Lower lobe of right lung (tissue), 2 donors: ENCODE results near the gene WDR86. TPM values are rescaled to one million over a fixed set of nuclear protein-coding genes. Genes with fewer than 3 reads are reported as not detected.
A peak's percentile ranks its signal among the peaks of the same experiment; 100 is the strongest.

Experiments used
- ATAC-seq, 2 donors: fragments of 200-7000 bp; cut with Tn5 transposase; one replicate each; pipeline ENCODE4 v1.9.1; 2020 to 2022; ENCODE audit warnings: mild to moderate bottlenecking in 2 of 2, moderate library complexity in 2 of 2
- DNase-seq: peaks from one replicate; pipeline ENCODE4 v3.0.0-alpha.2; 2020
- H3K27ac ChIP-seq: fragments of 200-600 bp; one replicate; pipeline ENCODE4 v1.8.0; 2022
- H3K27me3 ChIP-seq: fragments of 200-600 bp; one replicate; pipeline ENCODE4 v1.8.0; 2022; ENCODE audit warnings: low read depth
- H3K36me3 ChIP-seq: fragments of 200-600 bp; one replicate; pipeline ENCODE4 v1.8.0; 2022; ENCODE audit warnings: mild to moderate bottlenecking
- H3K4me1 ChIP-seq: fragments of 200-600 bp; one replicate; pipeline ENCODE4 v1.8.0; 2022
- H3K4me3 ChIP-seq: fragments of 200-600 bp; one replicate; pipeline ENCODE4 v1.8.0; 2022; ENCODE audit warnings: mild to moderate bottlenecking
- H3K9me3 ChIP-seq: fragments of 200-600 bp; one replicate; pipeline ENCODE4 v1.8.0; 2022
- intact Hi-C: fragments of 100-400 bp; cut with DNase I; formaldehyde crosslinking; loops from one replicate; pipeline ENCODE4 v1.11.0; 2022
- total RNA-seq: library from RNA; stranded (reverse); fragmentation: NEBNext Ultra II Directional; extraction: Animal tissue kit (Norgen Biotek cat#: 25700); gene quantifications from one replicate; pipeline ENCODE4 v1.2.1, GENCODE V29; 2021
- TF ChIP-seq, protein P1 (sequence below): fragments of 200-600 bp; IDR thresholded peaks from one replicate; pipeline ENCODE4 v1.8.0; 2022; ENCODE audit warnings: antibody characterized with exemption, mild to moderate bottlenecking
- donor health status: DM: no; HTN: yes; CAD: no; lungs with severe emphysema.

WDR86 gene
- total RNA-seq, 1 donor from 2014 or later = 4.4 TPM

- H3K27me3 ChIP-seq = peaks cover 4% of the 10 kb centered on the region
- H3K27ac ChIP-seq = no peak overlapping the region
- no peaks in the 10 kb centered on the region for H3K9me3 ChIP-seq
- no peaks in the 10 kb centered on the region for H3K36me3 ChIP-seq
- DNase-seq (no peak), ATAC-seq (no peak)
- TF ChIP-seq, protein P1, sequence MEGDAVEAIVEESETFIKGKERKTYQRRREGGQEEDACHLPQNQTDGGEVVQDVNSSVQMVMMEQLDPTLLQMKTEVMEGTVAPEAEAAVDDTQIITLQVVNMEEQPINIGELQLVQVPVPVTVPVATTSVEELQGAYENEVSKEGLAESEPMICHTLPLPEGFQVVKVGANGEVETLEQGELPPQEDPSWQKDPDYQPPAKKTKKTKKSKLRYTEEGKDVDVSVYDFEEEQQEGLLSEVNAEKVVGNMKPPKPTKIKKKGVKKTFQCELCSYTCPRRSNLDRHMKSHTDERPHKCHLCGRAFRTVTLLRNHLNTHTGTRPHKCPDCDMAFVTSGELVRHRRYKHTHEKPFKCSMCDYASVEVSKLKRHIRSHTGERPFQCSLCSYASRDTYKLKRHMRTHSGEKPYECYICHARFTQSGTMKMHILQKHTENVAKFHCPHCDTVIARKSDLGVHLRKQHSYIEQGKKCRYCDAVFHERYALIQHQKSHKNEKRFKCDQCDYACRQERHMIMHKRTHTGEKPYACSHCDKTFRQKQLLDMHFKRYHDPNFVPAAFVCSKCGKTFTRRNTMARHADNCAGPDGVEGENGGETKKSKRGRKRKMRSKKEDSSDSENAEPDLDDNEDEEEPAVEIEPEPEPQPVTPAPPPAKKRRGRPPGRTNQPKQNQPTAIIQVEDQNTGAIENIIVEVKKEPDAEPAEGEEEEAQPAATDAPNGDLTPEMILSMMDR = no peak
- intact Hi-C loops = no loop called here
- H3K4me3 ChIP-seq = no peak overlapping the region
- H3K4me1 ChIP-seq = peaks cover 8% of the 10 kb centered on the region
Observed at GRCh38 chr7:151451156-151451555, 41.3 kb upstream of the WDR86 start.

GRCh38 chr7:151449990-151450389 lies 40.2 kb upstream of the WDR86 start:
- H3K4me3 ChIP-seq = no peak overlapping the region
- H3K9me3 ChIP-seq = no peaks in the 10 kb centered on the region
- intact Hi-C loops = loop anchor here (10.0 kb wide), 1 partner anchor 75 kb away; no protein-coding TSS in a partner anchor
- DNase-seq (no peak), ATAC-seq (no peak)
- H3K4me1 ChIP-seq = peaks cover 8% of the 10 kb centered on the region
- peaks cover 4% of the 10 kb centered on the region for H3K27me3 ChIP-seq
- no peak overlapping the region for H3K27ac ChIP-seq
- no peaks in the 10 kb centered on the region for H3K36me3 ChIP-seq
- TF ChIP-seq, protein P1 = no peak

GRCh38 chr7:151448261-151449252 lies 38.7 kb upstream of the WDR86 start:
- ATAC-seq = peak; percentile 91 to 94

DNA sequence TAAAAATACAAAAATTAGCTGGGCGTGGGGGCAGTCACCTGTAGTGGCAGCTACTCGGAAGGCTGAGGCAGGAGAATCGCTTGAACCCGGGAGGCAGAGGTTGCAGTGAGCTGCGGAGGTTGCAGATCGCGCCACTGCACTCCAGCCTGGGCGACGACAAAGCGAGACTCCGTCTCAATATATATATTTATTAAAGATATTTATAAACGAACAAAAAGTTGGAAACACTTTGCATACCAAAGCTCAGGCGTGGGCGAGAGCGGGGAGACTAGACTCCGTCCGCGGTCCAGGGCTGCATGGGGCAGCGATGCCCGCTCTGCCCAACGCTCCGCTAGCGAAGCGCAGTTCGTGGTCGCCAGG lies 38.0 kb upstream of the WDR86 start:
- no peak for DNase-seq
- peak overlapping the region; percentile 66 for H3K4me3 ChIP-seq
- peaks cover 4% of the 10 kb centered on the region for H3K27me3 ChIP-seq
- H3K4me1 ChIP-seq = peaks cover 8% of the 10 kb centered on the region
- H3K36me3 ChIP-seq = no peaks in the 10 kb centered on the region
- no peaks in the 10 kb centered on the region for H3K9me3 ChIP-seq
- intact Hi-C loops = loop anchor here (10.0 kb wide), 1 partner anchor 73 kb away; no protein-coding TSS in a partner anchor
- TF ChIP-seq, protein P1 = no peak
- no peak for ATAC-seq
- no peak overlapping the region for H3K27ac ChIP-seq

More at GRCh38 chr7:151448261-151449252, 38.7 kb upstream of the WDR86 start:
- intact Hi-C loops = loop anchor here (10.0 kb wide), 1 partner anchor 74 kb away; no protein-coding TSS in a partner anchor
- Histone ChIP-seq H3K27ac (peak overlapping the region; percentile 64), H3K9me3 (no peaks in the 10 kb centered on the region), H3K4me1 (peaks cover 8% of the 10 kb centered on the region), H3K4me3 (peak overlapping the region; percentile 66), H3K27me3 (peaks cover 4% of the 10 kb centered on the region), H3K36me3 (no peaks in the 10 kb centered on the region)
- peak; percentile 74 for DNase-seq
- TF ChIP-seq, protein P1 = peak; percentile 89

GRCh38 chr7:151447312-151447711 lies 37.5 kb upstream of the WDR86 start:
- ATAC-seq = no peak
- peaks cover 4% of the 10 kb centered on the region for H3K27me3 ChIP-seq
- intact Hi-C loops = loop anchor here (10.0 kb wide), 1 partner anchor 73 kb away; no protein-coding TSS in a partner anchor
- TF ChIP-seq, protein P1 = no peak
- no peaks in the 10 kb centered on the region for H3K36me3 ChIP-seq
- H3K9me3 ChIP-seq = no peaks in the 10 kb centered on the region
- no peak overlapping the region for H3K4me3 ChIP-seq
- H3K4me1 ChIP-seq = peaks cover 8% of the 10 kb centered on the region
- H3K27ac ChIP-seq = no peak overlapping the region
- DNase-seq = no peak
